ENCODE results near the gene PLCZ1. TPM values are rescaled to one million over a fixed set of nuclear protein-coding genes. Genes with fewer than 3 reads are reported as not detected.
"Not testable (repeated sequence)": the region's sequence is repeated elsewhere in the genome, so short reads cannot be mapped to it uniquely, and the experiment has no call there.

The PLCZ1 gene
- polyA plus RNA-seq, 4 donors, result 0.24 to 1.7 (median 0.37) TPM

GRCh38 chr12:18703911-18704310 is 33.9 kb downstream of the PLCZ1 start:
- DNase-seq (ENCODE audit: low read depth in 4 of 4, low spot score in 3 of 4), result no peak

- DNase-seq (ENCODE audit: low read depth in 4 of 4, low spot score in 3 of 4), result peak in 1 of 4 donors; percentile 16
Measured at GRCh38 chr12:18703321-18703720, 34.5 kb downstream of the PLCZ1 start.

- no peak for DNase-seq (ENCODE audit: low read depth in 4 of 4, low spot score in 3 of 4)
Measured at GRCh38 chr12:18700271-18700670, 37.5 kb downstream of the PLCZ1 start.

GRCh38 chr12:18696971-18697602 is 40.7 kb downstream of the PLCZ1 start:
- DNase-seq (ENCODE audit: low read depth in 4 of 4, low spot score in 3 of 4), result no peak

- not testable (repeated sequence) for DNase-seq (ENCODE audit: low read depth in 4 of 4, low spot score in 3 of 4)
Measured at GRCh38 chr12:18693986-18694385, 43.8 kb downstream of the PLCZ1 start.

- no peak for DNase-seq (ENCODE audit: low read depth in 4 of 4, low spot score in 3 of 4)
Measured at GRCh38 chr12:18690653-18691052, 47.2 kb downstream of the PLCZ1 start.

GRCh38 chr12:18689771-18690170 is 48.0 kb downstream of the PLCZ1 start:
- no peak for DNase-seq (ENCODE audit: low read depth in 4 of 4, low spot score in 3 of 4)

- DNase-seq (ENCODE audit: low read depth in 4 of 4, low spot score in 3 of 4), result no peak
Measured at GRCh38 chr12:18684430-18684829, 53.4 kb downstream of the PLCZ1 start.

GRCh38 chr12:18683327-18684013 is 54.3 kb downstream of the PLCZ1 start:
- no peak for DNase-seq (ENCODE audit: low read depth in 4 of 4, low spot score in 3 of 4)

- DNase-seq (ENCODE audit: low read depth in 4 of 4, low spot score in 3 of 4), result no peak
Measured at GRCh38 chr12:18681818-18682217, 56.0 kb downstream of the PLCZ1 start.

GRCh38 chr12:18676996-18677588 is 60.7 kb downstream of the PLCZ1 start:
- DNase-seq (ENCODE audit: low read depth in 4 of 4, low spot score in 3 of 4), result no peak

- no peak for DNase-seq (ENCODE audit: low read depth in 4 of 4, low spot score in 3 of 4)
Measured at GRCh38 chr12:18676141-18676540, 61.7 kb downstream of the PLCZ1 start.

- DNase-seq (ENCODE audit: low read depth in 4 of 4, low spot score in 3 of 4), result no peak
Measured at GRCh38 chr12:18658829-18659228, 79.0 kb downstream of the PLCZ1 start.

GRCh38 chr12:18658179-18658578 is 79.6 kb downstream of the PLCZ1 start:
- DNase-seq (ENCODE audit: low read depth in 4 of 4, low spot score in 3 of 4), result no peak

GRCh38 chr12:18655351-18655750 is 82.5 kb downstream of the PLCZ1 start:
- DNase-seq (ENCODE audit: low read depth in 4 of 4, low spot score in 3 of 4), result no peak

- DNase-seq (ENCODE audit: low read depth in 4 of 4, low spot score in 3 of 4), result no peak
Measured at GRCh38 chr12:18653465-18653864, 84.3 kb downstream of the PLCZ1 start.

- DNase-seq (ENCODE audit: low read depth in 4 of 4, low spot score in 3 of 4), result no peak
Measured at GRCh38 chr12:18652596-18652995, 85.2 kb downstream of the PLCZ1 start.

- no peak for DNase-seq (ENCODE audit: low read depth in 4 of 4, low spot score in 3 of 4)
Measured at GRCh38 chr12:18651525-18651924, 86.3 kb downstream of the PLCZ1 start.

- no peak for DNase-seq (ENCODE audit: low read depth in 4 of 4, low spot score in 3 of 4)
Measured at GRCh38 chr12:18646286-18646890, 91.4 kb downstream of the PLCZ1 start.

GRCh38 chr12:18644564-18644963 is 93.2 kb downstream of the PLCZ1 start:
- no peak for DNase-seq (ENCODE audit: low read depth in 4 of 4, low spot score in 3 of 4)

- peak; percentile 60 to 78 (median 70) for DNase-seq (ENCODE audit: low read depth in 4 of 4, low spot score in 3 of 4)
Measured at GRCh38 chr12:18643681-18644080, 94.1 kb downstream of the PLCZ1 start.

All from right renal pelvis (tissue), 4 donors.